ENCODE measurements around the gene AIDA. TPM values are rescaled to one million over a fixed set of nuclear protein-coding genes. Genes with fewer than 3 reads are reported as not detected.

AIDA gene
- total RNA-seq, 1 experiment from 2014 or later = 92.8 TPM

GRCh38 chr1:222732216-222733159 lies 20.2 kb upstream of the AIDA start:
- no peaks in the 10 kb centered on the region for H3K79me1 ChIP-seq (ENCODE audit: insufficient read depth, low read depth, low read length, poor library complexity, severe bottlenecking)
- H3K79me2 ChIP-seq (ENCODE audit: insufficient read depth, low read length) = no peaks in the 10 kb centered on the region
- no peak overlapping the region for H4K91ac ChIP-seq (ENCODE audit: insufficient read length, low read depth, low read length)
- H2AFZ ChIP-seq (ENCODE audit: low read length) = no peak overlapping the region
- no peak overlapping the region for H3K23ac ChIP-seq (ENCODE audit: insufficient read length, low read depth, low read length)
- TF ChIP-seq, protein P1, sequence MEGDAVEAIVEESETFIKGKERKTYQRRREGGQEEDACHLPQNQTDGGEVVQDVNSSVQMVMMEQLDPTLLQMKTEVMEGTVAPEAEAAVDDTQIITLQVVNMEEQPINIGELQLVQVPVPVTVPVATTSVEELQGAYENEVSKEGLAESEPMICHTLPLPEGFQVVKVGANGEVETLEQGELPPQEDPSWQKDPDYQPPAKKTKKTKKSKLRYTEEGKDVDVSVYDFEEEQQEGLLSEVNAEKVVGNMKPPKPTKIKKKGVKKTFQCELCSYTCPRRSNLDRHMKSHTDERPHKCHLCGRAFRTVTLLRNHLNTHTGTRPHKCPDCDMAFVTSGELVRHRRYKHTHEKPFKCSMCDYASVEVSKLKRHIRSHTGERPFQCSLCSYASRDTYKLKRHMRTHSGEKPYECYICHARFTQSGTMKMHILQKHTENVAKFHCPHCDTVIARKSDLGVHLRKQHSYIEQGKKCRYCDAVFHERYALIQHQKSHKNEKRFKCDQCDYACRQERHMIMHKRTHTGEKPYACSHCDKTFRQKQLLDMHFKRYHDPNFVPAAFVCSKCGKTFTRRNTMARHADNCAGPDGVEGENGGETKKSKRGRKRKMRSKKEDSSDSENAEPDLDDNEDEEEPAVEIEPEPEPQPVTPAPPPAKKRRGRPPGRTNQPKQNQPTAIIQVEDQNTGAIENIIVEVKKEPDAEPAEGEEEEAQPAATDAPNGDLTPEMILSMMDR (conservative IDR thresholded peaks at IDR 0.05) = no peak
- H3K27ac Mint-ChIP-seq = no peak overlapping the region
- no peak overlapping the region for H3K14ac ChIP-seq (ENCODE audit: insufficient read depth, low read length)
- peaks cover 7% of the 10 kb centered on the region; the same call in 1 of the 2 replicates for H3K4me1 ChIP-seq (ENCODE audit: insufficient read depth, low read length)
- H2BK120ac ChIP-seq (ENCODE audit: low read depth, low read length, poor library complexity, severe bottlenecking) = no peak overlapping the region
- H4K20me1 ChIP-seq (ENCODE audit: control insufficient read depth, insufficient read depth, insufficient read length) = no peaks in the 10 kb centered on the region
- H2BK12ac ChIP-seq (ENCODE audit: insufficient read length, low read depth, low read length) = no peak overlapping the region
- peaks cover 2% of the 10 kb centered on the region for H3K23me2 ChIP-seq (ENCODE audit: insufficient read length, low read depth, low read length, poor library complexity, severe bottlenecking)
- H2BK15ac ChIP-seq (ENCODE audit: low read depth, low read length) = no peak overlapping the region
- H4K8ac ChIP-seq (replicated peaks; ENCODE audit: insufficient read length, low read depth, low read length) = no peak overlapping the region
- DNase-seq = no peak
- no peaks in the 10 kb centered on the region for H3K9me3 ChIP-seq (ENCODE audit: control insufficient read depth, low read depth, low read length)
- H3K27me3 Mint-ChIP-seq (ENCODE audit: low read depth) = no peaks in the 10 kb centered on the region
- H3K9ac ChIP-seq (ENCODE audit: extremely low read depth, insufficient read length, low read length) = no peak overlapping the region
- H3K4me2 ChIP-seq (ENCODE audit: insufficient read depth, insufficient read length, low read length) = no peak overlapping the region
- no peak overlapping the region for H2BK20ac ChIP-seq (ENCODE audit: low read depth, low read length, poor library complexity, severe bottlenecking)
- WGBS (ENCODE audit: extremely low coverage, insufficient read length, low lambda C conversion rate) = no CpG with 5 or more reads among the region's 3 CpGs
- H3K18ac ChIP-seq (ENCODE audit: insufficient read length, low read depth, low read length) = no peak overlapping the region
- H3K4me1 Mint-ChIP-seq = peaks cover 3 to 9% of the 10 kb centered on the region in 2 experiments
- H3K4me3 Mint-ChIP-seq = no peak overlapping the region
- H3K36me3 Mint-ChIP-seq (ENCODE audit: insufficient read depth in 1 of 3, low read depth in 3 of 3) = peaks cover 11 to 50% (median 49%) of the 10 kb centered on the region in 3 experiments; a peak in 6 of 7 replicates
- H3K27ac ChIP-seq (ENCODE audit: insufficient read length, low read depth, low read length) = no peak overlapping the region
- H3K4ac ChIP-seq (ENCODE audit: low read depth, low read length) = no peak overlapping the region
- no peaks in the 10 kb centered on the region for H3K27me3 ChIP-seq (ENCODE audit: insufficient read depth, low read length)
- no peak overlapping the region for H3K56ac ChIP-seq (ENCODE audit: insufficient read length, low read depth, low read length)
- H2BK5ac ChIP-seq (ENCODE audit: insufficient read length, low read length) = no peak overlapping the region
- no peak overlapping the region for H4K5ac ChIP-seq (ENCODE audit: insufficient read length, low read depth, low read length)
- H3K9me3 Mint-ChIP-seq = no peaks in the 10 kb centered on the region
- H2AK5ac ChIP-seq (ENCODE audit: insufficient read length, low read length) = no peak overlapping the region
- no peak overlapping the region for H3T11ph ChIP-seq (ENCODE audit: low read length)

Measured in H9 (cell line).